ENCODE measurements around the gene KCNG3.

- TF ChIP-seq CTCF (IDR thresholded peaks at IDR 0.05) (no peak), POLR2A (IDR thresholded peaks at IDR 0.05) (no peak)
Observed at GRCh38 chr2:42532397-42532796, 38.6 kb upstream of the KCNG3 start.
